ENCODE results near the gene COX20.

COX20 gene

DNA sequence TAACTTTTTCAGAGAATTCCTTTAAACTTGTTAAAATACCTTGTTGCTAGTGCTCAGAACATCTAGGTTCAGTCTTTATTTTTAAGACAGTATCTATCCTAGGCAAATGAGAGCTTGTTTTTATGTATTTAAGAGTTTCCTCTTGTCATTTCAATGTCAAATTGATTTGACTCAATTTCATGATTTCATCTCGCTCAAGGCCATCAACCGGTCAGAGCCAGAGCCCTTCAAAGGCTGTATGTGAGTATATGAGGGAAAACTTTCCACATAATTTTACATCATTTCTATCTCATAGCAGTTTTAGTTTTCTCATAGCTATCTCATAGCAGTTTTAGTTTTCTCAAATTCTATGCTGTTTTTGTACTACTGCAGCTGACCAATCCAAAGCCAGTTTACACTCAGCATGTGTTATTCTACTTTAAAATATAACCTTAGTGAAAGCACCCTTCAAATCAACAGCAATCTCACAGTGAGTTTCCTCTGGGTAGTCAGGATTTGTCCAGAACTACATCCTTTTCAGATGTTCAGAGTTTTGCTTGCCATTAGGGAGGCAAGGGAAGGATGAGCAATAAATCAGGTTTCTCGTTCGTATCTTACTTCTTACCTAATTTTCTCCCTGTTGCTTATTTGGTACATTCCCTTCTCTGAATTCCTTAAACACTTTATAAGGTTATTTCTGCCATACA lies 16.2 kb downstream of the COX20 start:
- Histone ChIP-seq H3K27ac (peak overlapping the region; percentile 48; the same call in 1 of the 2 replicates), H3K9me3 (ENCODE audit: low read depth, low read length) (no peaks in the 10 kb centered on the region), H3K9ac (ENCODE audit: insufficient read length) (no peak overlapping the region), H3K4me3 (no peak overlapping the region), H3K36me3 (ENCODE audit: insufficient read depth, low read length) (peaks cover 99% of the 10 kb centered on the region)
- TF ChIP-seq FOXP2 (optimal IDR thresholded peaks at IDR 0.05; ENCODE audit: control extremely low read depth, extremely low read length, insufficient read depth), result no peak
- TF ChIP-seq POLR2AphosphoS5 (IDR thresholded peaks at IDR 0.05; ENCODE audit: borderline replicate concordance, low read depth, low read length), result no peak
- no peak for DNase-seq (ENCODE audit: low read depth, low spot score)

DNA sequence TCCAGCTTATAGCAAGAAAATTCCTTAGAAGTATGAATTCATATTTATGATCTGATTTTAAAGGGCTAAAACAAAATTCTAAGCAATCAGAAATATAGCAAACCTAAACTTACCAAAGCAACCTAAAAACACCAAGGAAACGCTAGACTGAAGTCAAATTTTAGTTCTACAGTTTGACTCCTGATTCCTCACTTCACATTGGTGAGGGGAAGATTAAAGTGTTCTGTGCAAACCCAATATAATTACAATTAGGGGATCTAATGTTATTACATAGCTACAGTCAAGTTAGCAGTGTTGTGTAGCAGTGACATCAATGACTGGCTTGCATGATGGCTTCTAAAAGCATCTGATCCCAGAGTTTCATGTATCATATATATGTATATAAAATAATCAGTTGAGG lies 17.2 kb downstream of the COX20 start:
- no peak for DNase-seq (ENCODE audit: low read depth, low spot score)
- Histone ChIP-seq H3K4me3 (no peak overlapping the region), H3K36me3 (ENCODE audit: insufficient read depth, low read length) (peaks cover 99% of the 10 kb centered on the region), H3K9me3 (ENCODE audit: low read depth, low read length) (no peaks in the 10 kb centered on the region), H3K27ac (peak overlapping the region; percentile 10; the same call in 1 of the 2 replicates), H3K9ac (ENCODE audit: insufficient read length) (no peak overlapping the region)
- TF ChIP-seq FOXP2 (optimal IDR thresholded peaks at IDR 0.05; ENCODE audit: control extremely low read depth, extremely low read length, insufficient read depth) (no peak), EZH2 (IDR thresholded peaks at IDR 0.05) (no peak), POLR2AphosphoS5 (IDR thresholded peaks at IDR 0.05; ENCODE audit: borderline replicate concordance, low read depth, low read length) (no peak)

DNA sequence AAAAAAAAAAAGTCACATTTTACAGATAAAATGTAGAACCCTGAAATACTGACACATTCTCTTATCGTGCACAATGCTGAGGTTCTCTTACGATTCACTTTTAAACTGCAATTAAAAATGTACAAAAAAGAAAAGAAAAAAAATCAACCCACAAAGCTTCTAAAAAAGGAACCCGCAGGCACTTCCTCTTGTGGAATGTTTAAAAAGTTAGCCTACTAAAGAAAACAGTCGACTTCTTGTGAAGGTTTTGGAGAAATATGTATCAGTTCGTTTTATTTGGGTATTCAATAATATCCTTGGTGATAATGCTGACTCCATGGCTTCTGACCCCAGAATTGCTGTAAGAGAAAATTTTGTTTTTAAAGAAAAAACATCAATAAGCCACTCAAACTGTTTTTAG lies 18.7 kb downstream of the COX20 start:
- no peaks in the 10 kb centered on the region for H3K9me3 ChIP-seq (ENCODE audit: low read depth, low read length)
- no peak overlapping the region for H3K9ac ChIP-seq (ENCODE audit: insufficient read length)
- H3K36me3 ChIP-seq (ENCODE audit: insufficient read depth, low read length), result peaks cover 99% of the 10 kb centered on the region
- no peak overlapping the region for H3K27ac ChIP-seq
- H3K4me3 ChIP-seq, result no peak overlapping the region
- TF ChIP-seq FOXP2 (optimal IDR thresholded peaks at IDR 0.05; ENCODE audit: control extremely low read depth, extremely low read length, insufficient read depth) (no peak), EZH2 (IDR thresholded peaks at IDR 0.05) (no peak), POLR2AphosphoS5 (IDR thresholded peaks at IDR 0.05; ENCODE audit: borderline replicate concordance, low read depth, low read length) (no peak)
- no peak for DNase-seq (ENCODE audit: low read depth, low spot score)

DNA sequence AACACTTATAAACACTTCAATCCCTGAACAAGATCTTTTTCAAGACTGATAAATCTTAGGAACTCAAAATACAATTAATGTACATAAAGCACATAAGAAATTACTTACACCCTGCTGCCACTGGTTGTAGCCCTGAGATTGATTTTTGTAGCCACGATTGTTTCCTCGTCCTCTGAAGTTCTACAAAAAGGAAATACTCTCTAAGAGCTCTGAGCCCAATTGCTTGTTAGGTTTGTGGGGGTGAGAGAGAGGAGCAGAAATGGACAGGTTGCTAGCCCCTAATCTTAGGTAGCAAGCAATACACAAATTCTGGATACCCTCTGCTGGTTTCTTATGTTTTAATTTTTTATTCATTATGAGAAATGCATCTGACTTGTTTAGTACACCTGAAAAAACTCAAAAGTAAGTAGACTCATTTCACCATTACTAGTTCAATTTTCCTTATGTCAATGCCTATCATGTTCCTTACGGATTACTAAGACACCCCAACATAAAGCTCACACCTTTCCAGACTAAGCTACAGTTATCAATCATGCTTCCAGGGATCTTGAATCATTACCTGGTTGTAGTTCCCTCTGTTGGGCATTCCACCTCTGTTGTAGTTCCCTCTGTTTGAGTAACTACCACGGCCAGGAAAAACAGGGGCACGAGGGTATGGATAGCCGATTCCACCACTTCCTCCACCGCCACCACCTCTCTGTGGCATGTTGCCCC lies 19.6 kb downstream of the COX20 start:
- DNase-seq (ENCODE audit: low read depth, low spot score), result no peak
- no peaks in the 10 kb centered on the region for H3K9me3 ChIP-seq (ENCODE audit: low read depth, low read length)
- peaks cover 99% of the 10 kb centered on the region for H3K36me3 ChIP-seq (ENCODE audit: insufficient read depth, low read length)
- no peak for TF ChIP-seq POLR2AphosphoS5 (IDR thresholded peaks at IDR 0.05; ENCODE audit: borderline replicate concordance, low read depth, low read length)
- no peak for TF ChIP-seq FOXP2 (optimal IDR thresholded peaks at IDR 0.05; ENCODE audit: control extremely low read depth, extremely low read length, insufficient read depth)
- TF ChIP-seq EZH2 (IDR thresholded peaks at IDR 0.05), result no peak
- no peak overlapping the region for H3K9ac ChIP-seq (ENCODE audit: insufficient read length)
- H3K27ac ChIP-seq, result 0 out of 2 replicates have a peak overlapping the region, but pooled peaks have one; percentile 2
- no peak overlapping the region for H3K4me3 ChIP-seq

DNA sequence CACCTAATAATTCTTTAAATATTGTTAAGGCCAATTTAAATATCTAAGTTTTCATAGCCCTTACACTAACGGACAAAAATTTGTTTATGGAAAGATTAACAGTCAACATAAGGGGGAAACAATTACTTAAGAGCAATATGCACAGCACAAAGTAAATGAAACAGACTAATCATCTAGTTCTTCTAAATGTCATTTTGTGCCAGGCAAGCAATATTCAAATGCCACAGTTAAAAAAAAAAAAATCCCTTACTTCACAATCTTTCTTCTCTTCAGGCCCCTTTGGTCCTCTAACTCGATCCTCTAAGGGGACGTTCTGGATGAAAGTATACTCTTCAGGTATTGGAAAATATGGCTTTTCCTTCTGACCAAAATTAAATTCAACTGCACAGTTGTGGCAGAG lies 22.3 kb downstream of the COX20 start:
- H3K9ac ChIP-seq (ENCODE audit: insufficient read length), result peak overlapping the region; percentile 24
- no peak overlapping the region for H3K4me3 ChIP-seq
- peaks cover 99% of the 10 kb centered on the region for H3K36me3 ChIP-seq (ENCODE audit: insufficient read depth, low read length)
- no peak for DNase-seq (ENCODE audit: low read depth, low spot score)
- H3K27ac ChIP-seq, result peak overlapping the region; percentile 12; the same call in 1 of the 2 replicates
- TF ChIP-seq POLR2AphosphoS5 (IDR thresholded peaks at IDR 0.05; ENCODE audit: borderline replicate concordance, low read depth, low read length) (no peak), FOXP2 (optimal IDR thresholded peaks at IDR 0.05; ENCODE audit: control extremely low read depth, extremely low read length, insufficient read depth) (no peak), EZH2 (IDR thresholded peaks at IDR 0.05) (no peak)
- no peaks in the 10 kb centered on the region for H3K9me3 ChIP-seq (ENCODE audit: low read depth, low read length)

DNA sequence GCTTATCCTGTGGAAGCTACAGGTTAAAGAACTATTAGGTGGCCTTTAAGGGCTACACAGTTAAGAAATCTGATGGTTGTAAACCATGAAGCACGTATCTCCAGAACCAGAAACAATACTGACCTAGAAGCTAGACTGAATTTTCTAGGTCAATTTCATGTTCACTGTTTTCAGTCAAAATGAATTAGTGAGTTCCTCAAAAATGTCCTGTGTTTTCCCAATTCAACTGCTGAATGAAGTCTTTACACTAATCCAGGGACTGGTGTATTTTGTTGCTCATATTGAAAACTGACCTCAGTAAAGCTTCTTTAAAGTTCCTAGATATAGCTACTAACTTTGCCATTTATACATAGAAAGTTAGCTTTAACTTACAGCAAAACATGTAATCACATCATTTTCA lies 22.9 kb downstream of the COX20 start:
- Histone ChIP-seq H3K27ac (peak overlapping the region; percentile 2; the same call in 1 of the 2 replicates), H3K36me3 (ENCODE audit: insufficient read depth, low read length) (peaks cover 94% of the 10 kb centered on the region), H3K9me3 (ENCODE audit: low read depth, low read length) (no peaks in the 10 kb centered on the region), H3K4me3 (no peak overlapping the region; the same call in 1 of the 2 replicates), H3K9ac (ENCODE audit: insufficient read length) (no peak overlapping the region)
- no peak for TF ChIP-seq FOXP2 (optimal IDR thresholded peaks at IDR 0.05; ENCODE audit: control extremely low read depth, extremely low read length, insufficient read depth)
- TF ChIP-seq EZH2 (IDR thresholded peaks at IDR 0.05), result no peak
- TF ChIP-seq POLR2AphosphoS5 (IDR thresholded peaks at IDR 0.05; ENCODE audit: borderline replicate concordance, low read depth, low read length), result no peak
- DNase-seq (ENCODE audit: low read depth, low spot score), result no peak

DNA sequence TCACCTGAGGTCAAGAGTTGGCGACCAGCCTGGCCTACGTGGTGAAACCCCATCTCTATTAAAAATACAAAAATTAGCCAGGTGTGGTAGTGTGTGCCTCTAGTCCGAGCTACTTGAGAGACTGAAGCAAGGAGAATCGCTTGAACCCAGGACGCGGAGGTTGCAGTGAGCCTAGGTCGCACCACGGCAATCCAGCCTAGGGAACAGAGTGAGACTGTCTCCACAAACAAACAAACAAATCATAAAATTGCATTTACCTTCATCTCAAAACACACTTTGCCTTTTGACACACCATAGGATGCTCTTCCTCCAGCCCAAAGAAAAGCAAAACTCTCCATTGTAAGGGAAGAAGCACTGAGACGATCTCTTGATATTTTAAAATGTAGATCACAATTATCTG lies 24.6 kb downstream of the COX20 start:
- Histone ChIP-seq H3K9ac (ENCODE audit: insufficient read length) (peak overlapping the region; percentile 97), H3K27ac (no peak overlapping the region), H3K9me3 (ENCODE audit: low read depth, low read length) (no peaks in the 10 kb centered on the region), H3K4me3 (peak overlapping the region; percentile 93), H3K36me3 (ENCODE audit: insufficient read depth, low read length) (peaks cover 82% of the 10 kb centered on the region)
- no peak for TF ChIP-seq POLR2AphosphoS5 (IDR thresholded peaks at IDR 0.05; ENCODE audit: borderline replicate concordance, low read depth, low read length)
- no peak for TF ChIP-seq FOXP2 (optimal IDR thresholded peaks at IDR 0.05; ENCODE audit: control extremely low read depth, extremely low read length, insufficient read depth)
- TF ChIP-seq EZH2 (IDR thresholded peaks at IDR 0.05), result no peak
- no peak for DNase-seq (ENCODE audit: low read depth, low spot score)

DNA sequence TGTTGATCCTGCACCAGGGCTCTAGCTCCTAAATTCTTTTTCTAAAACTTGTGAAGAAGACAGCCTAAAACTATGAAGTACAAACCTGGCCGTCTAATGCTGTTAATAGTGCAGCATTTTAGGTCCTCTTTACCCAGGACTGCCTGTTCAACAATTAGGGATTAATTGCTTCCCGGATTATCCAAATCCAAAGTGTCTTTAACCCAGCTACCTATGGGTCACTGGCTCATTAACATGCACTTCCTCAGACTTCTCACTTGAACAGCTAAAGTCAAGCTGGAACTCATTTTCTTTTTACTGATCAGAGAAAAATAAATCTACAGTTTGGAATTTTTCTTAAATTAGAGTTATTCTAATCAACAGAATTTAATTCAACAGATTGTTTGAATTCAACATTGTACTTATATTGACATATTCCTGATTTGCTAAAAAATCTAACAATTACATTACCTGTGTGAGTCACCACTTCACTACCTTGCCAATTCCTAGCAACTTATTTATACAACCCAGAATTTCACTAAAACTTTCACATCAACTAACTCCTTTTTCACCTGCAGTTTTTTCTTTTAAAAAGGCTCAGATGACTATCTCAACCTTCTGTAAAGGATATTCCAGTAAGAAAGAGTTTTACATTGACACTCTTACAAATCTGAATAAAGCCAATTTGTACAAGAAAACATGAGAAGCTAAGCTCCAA lies 25.6 kb downstream of the COX20 start:
- peak overlapping the region; percentile 93 for H3K4me3 ChIP-seq
- no peak for DNase-seq (ENCODE audit: low read depth, low spot score)
- H3K27ac ChIP-seq, result no peak overlapping the region
- peaks cover 72% of the 10 kb centered on the region for H3K36me3 ChIP-seq (ENCODE audit: insufficient read depth, low read length)
- peak overlapping the region; percentile 97 for H3K9ac ChIP-seq (ENCODE audit: insufficient read length)
- H3K9me3 ChIP-seq (ENCODE audit: low read depth, low read length), result no peaks in the 10 kb centered on the region
- TF ChIP-seq FOXP2 (optimal IDR thresholded peaks at IDR 0.05; ENCODE audit: control extremely low read depth, extremely low read length, insufficient read depth) (no peak), EZH2 (IDR thresholded peaks at IDR 0.05) (no peak), POLR2AphosphoS5 (IDR thresholded peaks at IDR 0.05; ENCODE audit: borderline replicate concordance, low read depth, low read length) (0 out of 2 replicates have a peak, but pooled peaks have one; percentile 17)
